Stimulated activated CD4-positive, alpha-beta T cell treated with anti-CD3 and anti-CD28 coated beads, Interleukin-1b, Interleukin-23, amount 100 ng/mL, for 1 hour (primary cell): ENCODE data around the gene ZBTB16.

Experiments used
- DNase-seq, 2 donors: peaks; one replicate each; pipeline ENCODE4 v3.0.0-alpha.2; 2020; ENCODE audit warnings: low read depth in 2 of 2

Gene ZBTB16

DNA sequence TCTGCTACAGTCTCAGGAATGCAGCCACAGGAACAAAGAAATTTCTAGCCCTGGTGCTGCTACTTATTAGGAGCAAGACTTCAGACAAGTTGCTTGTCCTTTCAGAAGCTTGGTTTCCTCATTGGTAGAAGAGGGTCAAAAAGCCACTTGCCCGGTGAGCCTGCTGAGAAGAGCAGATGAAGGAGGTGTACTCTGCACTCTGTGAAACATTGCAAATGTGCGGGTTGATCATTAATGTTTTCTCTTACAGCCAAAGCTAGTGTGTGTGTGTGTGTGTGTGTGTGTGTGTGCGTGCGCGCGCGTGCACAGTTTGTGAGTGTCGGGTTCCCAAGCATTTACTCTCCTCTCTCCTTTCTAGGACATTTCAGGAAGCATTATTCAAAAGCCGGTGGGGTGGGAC, 150.4 kb downstream of the ZBTB16 start:
- DNase-seq = no peak

DNA sequence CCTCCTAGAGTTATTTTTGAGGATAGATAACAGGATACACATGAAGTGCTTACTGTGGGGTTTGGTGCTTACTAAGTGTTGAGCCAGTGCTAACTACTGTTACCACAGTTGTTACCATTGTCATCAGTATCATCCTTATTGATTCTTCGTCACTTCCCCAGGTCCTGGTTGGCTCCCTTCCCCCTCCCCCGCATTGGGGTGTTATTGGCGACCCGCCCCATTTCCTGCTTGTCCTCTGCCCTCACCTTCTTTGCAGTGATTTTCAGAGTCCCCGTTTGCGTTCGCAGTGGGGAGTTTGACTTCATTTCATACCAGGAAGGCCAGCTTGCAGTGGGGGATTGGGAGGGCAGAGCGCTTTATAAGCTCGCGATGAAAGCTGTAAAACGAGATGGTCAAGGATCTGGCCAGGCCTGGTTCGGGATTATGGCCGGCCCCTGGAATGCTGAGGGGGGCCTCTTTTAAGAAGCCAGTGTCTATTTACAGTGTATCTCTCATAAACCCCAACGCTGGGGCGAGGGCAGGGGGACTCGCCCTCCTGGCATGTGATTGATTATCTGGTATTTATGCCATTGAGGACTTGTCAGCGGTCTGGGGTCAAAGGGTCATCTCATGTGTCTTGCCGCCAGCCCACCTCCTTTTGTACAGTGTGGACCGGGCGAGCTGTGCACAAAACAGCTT, 152.1 kb downstream of the ZBTB16 start:
- no peak for DNase-seq

DNA sequence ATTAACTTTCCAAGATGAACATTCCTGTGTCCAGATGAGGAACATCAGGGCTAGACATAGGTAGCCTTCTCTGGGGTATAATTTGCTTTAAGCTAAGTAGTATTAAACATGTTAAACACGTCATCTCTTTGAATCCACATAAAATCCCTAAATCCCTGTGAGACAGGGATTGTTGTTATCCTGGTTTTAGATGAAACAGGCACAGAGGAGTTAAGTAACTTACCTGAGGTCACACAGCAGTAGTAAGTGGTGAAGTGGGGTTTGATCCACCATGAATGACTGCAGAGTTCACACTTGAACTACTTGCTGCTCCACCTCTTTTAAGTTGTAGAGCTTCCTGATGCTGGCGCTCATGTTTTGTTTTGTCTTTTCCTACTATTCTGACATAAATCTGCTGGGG, 154.1 kb downstream of the ZBTB16 start:
- no peak for DNase-seq

DNA sequence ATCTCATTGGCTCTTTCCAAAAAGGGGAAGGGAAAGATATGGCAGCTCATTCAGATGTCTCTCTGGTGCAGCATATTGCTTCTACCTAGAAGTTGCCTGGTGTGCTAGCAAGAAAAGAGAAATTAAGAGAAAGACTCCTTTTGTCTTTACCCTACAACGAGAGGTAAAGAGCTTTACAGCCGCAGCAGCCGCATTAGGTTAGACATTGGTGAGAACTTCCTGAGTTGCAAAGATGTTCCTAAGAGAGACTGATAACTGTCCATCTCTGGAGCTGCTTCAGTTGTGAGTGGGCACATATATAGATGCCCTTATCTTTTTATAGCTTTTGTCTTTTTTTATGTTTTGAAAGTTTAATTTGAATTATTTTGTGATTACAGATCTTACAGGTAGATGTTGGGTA, 155.9 kb downstream of the ZBTB16 start:
- DNase-seq = no peak

DNA sequence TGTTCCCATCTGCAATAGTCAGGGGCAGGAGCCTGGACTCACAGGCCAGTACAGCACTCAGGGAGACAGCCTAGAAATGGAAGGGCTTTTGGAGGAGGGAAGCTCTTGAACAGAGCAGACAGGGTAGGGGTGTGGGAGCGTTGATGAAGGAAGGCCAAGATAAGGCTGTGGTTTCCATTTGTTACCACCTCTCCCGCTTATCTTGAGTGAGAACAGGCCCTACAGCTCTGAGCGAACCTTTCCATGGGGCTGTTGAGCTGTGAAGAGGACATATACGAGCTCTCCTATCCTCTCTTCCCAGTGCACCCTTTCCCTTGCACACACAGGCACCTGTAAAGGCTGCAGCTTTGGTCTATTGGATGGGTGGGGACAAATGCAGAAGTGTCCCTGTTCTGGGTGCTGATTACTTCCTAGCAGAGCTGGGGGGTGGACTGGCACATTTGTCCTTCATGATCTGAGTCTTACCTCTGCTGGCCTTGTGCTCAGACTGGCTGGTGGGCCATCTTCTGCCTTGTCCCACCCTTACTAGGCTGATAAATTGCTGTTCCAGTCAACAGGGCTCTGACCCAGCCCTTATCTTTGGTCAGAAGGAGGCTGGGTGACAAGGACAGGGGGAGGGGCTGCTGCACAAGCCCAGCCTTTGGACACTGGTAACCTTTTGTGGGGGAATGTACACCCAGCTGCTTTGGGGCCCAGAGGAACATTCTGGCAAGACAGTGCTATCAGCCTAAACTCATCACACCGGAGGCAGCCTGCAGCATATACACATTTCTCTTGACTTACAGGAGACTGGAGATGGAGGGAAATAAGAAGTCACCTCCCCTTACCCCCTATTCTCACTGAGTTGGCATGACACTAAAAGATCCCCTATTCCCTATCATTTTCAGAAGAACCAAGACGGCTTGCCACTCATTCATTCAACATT, 156.6 kb downstream of the ZBTB16 start:
- no peak for DNase-seq

DNA sequence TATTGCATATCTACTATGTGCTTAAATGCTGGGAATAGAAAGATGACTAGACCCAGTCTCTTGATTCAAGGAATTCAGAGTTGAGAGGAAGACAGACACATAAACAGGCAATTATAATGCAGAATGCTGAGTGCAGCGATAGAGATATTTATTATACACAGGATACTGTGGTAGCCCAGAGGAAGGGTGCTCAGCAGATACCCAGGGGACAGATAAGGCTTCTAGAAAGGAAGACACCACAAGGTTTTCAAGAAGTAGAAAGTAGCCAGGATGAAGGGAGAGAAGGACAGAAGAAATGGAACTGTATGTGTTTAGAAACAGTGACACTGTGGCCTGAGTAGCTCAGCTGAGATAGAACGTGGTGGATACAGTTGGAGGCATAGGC, 157.3 kb downstream of the ZBTB16 start:
- DNase-seq = no peak

DNA sequence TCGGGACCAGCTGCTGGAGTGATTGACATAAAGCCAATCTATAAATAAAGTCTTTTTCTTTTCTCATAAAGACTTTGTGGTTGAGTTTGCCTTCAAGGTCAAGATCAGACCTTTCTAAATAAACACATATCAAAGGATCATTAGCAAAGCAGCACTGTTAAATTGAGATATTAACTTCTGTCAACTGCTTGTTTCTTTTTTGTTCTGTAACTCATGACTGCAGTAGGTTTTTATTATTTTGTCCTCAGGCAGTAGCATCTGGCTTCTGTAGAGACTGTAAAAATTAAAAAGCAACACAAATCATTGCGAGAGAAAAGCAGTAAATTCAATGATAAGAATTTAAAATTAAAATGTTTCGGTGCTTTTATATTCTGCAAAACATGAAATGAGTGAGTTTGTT, 159.0 kb downstream of the ZBTB16 start:
- no peak for DNase-seq

DNA sequence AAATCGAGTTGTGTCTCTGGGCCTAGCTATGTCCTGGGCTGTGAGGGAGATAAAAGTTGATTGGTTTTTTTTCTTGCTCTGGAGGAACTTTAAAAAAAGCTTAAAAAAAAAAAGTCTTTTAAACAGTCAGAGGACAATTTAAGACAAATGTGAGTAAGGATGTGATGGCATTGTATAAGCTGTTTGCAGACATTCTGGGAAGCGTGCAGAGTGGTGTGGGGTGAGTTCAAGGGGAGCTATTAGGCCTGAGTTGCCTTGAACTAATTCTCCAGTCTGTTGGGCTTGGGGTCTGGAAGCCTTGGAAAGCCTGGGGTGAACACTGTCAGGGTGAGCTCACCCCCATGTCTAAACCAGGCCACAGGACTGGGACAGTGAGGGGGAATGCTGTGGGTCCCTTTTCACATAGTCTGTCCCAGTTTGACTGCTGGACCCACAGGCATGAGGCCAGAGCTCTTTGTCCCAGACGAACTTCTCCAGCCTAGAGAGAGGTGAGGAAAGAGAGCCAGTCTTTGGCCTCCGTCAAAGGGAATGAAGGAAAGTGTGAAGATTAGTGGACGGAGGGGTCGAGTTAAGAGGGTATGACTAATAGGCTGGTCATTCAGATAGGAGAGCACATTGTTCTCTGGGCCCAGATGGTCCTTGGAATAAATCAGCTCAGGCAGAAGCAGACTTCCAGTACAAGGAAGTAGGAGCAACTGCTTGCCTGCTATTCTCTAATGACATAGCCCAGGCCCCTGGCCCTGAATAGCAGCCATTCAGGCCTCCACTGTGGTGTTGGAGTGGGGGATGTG, 160.2 kb downstream of the ZBTB16 start:
- DNase-seq = no peak

DNA sequence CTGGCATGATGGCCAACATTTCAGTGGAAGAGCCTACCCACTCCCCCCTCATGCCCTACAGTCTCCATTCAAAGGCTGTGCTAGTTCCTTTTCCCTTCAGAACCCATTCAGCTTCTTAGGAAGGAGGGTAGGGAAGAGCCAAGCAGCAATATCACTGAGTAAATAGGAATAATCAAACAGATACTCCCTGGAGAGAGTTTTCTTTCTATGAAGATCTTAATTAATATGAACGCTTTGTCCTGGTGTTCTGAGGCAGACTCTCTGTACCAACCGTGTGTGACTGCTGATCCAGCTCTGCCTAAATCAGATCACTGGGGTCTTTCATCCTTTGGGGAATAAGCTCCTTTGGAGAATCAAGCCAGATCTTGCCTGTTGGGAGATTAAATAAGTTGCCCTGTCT, 161.5 kb downstream of the ZBTB16 start:
- no peak for DNase-seq

DNA sequence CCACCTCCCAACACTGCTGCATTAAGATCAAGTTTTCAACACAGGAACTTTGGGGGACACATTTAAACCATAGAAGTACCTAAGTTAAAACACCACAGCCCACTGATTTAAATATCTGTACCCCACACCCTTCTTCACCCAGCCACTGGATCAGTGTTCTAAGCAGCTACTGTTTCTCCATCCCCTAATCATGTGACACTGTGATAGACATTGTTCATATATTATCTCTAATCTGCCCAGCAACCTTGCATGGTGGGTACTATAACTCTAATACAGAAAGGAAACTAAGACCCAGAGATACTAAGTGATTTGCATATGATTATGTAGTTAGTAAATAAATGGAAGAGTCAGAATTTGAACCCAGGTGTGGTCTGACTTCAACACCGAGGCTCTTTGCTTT, 166.2 kb downstream of the ZBTB16 start:
- no peak for DNase-seq

DNA sequence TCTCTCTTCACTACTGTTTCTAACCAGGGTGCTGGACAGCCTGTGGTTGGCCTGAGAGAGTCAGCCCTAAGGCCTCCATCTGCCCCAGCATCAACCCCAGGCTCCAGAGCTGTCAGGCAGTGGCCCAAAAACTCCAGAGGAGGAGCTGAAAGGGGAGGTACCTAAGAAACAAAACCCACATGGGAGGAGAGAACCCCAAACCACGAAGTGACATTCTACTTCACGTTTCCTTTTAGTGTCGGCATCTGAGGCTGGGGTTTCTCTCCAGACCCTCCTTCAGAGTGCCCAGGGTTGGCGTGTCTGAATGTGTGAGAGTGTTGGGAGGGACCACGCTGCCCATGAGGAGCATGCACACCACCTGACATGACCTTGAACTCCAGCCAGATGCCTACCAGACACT, 166.8 kb downstream of the ZBTB16 start:
- no peak for DNase-seq

DNA sequence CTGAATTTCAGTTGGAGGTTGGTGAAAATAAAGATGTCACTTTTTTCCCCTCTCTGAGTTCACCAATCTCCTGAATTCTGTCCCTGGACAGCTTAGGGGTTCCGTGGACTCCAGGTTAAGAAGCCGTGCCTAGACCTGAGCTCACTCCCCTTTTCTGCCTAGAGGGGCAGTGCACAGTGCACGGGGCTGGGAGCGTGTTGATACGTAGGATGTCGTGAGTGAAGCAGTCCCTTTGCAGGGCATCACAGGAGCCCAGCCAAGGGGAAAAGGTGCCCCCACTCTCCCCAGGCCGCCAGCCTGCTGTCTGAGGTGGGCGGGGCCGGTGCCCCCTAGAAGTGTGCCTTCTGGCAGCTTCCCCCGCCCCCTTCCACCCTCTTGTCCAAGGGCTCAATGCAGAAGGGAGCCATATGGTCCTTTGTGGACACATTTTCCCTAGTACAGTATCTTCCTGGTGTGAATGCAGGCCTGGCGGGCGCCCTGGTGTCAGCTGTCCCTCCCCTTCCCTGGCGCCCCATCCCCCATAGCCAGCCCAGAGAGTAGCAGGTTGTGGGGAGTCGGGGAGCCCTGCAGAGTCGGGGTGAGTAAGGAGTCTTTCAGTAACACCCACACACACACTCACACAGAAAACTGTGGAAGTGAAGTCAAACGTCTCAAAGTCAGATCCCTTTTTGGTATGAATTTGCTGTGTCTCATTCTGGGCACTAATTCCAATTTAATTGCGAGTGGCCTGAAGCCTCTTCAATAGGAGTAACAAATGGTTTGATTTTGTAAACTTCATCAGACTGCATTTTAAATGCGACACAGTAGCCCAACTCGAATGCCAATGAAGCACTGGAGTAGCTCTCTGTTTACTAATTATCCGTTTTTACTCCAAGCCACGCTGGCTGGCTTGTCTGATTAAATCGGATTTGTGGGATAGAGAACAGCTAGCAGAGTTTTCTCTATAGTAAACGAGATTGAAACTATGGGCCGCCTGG, 169.2 kb downstream of the ZBTB16 start:
- DNase-seq = no peak

DNA sequence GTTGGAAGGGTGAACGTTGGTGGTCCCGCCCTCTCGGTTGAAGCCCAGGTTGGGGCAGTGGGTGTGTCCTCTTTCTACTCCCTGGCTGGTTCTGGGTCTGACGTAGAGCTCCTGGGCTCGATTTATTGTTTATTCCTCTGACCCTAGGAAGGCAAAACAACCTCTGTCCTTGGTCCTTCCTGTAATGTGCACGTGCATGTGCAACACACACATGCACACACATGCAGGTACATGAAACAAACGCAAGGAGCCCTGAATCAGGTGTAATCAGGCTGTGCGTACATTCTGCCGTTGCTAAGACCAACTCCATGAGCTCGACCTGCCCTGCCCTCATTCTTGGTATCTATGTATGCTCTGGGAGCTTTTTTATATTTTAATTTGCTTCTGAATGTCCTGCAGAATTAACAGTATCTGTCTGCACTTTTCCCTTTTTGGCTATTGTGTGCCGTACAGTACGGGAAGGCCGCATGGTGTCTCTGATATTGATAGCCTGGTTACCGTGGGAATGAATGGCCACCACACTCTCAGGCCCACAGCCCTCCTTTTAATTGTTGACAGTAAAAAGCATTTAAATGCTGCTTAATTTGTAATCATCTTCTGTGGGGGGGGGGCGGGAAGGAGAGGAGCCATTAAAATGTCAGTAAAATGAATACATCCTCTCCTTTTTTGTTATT, 170.7 kb downstream of the ZBTB16 start:
- DNase-seq = no peak

DNA sequence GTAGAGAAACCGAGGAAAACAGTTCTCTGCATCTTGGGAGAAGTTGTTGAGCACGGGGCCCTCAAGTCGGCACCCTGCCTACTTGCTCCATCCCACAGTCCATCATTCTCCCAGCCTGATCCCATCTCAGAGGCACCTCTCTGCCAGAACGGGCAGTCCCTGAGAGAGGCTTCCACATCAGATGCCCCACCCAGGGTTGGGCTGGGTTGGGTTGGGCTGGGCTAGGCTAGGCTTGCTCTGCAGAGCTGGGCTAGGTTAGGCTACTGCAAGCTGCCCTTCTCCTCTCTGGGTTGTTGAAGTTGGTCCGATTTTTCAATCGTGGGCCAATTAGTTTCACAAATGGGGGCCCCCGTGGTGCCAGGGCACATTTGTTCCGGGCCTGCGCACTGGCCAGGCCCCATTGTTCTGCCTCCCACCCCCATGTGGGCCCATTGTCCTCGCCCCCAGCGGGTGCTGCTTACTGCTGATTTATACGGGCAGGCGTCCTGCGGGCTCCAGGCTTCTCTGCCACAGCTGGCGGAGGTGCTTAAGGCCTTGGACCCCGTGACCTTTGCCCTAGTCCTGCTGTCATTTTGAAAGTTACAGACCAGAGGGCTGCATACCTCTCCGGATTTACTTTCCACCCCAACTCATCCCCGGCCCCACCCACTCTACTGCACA, 173.0 kb downstream of the ZBTB16 start:
- no peak for DNase-seq

DNA sequence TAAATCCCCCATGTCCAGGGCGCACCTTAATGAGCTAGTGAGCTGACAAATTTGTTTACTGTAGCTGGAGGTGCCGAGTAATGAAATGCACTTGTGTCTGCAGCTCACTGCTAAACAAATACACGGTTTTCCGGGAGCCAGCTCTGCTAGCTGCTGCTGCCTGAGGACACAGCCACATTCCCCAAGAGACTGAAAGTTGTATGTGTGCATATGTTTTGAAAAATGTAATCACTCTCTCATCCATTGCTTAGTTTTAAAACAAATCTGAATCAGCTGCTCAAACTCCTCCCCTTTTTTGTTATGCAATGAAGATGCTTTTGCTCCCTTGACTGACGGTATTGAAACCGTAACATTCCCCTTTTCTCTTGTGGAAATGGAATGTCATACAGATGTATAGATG, 174.2 kb downstream of the ZBTB16 start:
- no peak for DNase-seq

DNA sequence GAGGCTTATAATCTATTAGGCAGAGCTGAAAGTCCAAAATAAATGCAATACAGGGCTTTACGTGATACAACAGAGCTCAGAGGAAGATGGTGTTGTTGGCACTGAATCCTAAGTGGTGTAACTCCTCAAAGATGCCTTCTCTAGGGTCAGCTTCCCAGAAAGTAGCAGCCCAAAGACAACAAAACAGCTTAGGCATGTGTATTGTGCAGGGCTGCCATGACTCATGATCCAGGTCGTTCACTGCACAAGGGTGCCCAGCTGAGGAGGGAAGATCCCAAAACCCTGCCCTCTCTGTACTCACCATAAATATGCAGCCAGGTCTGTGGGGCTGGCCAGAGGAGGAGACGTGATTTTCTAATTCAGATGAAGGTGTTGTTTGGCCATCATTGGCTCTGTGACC, 177.3 kb downstream of the ZBTB16 start:
- no peak for DNase-seq

DNA sequence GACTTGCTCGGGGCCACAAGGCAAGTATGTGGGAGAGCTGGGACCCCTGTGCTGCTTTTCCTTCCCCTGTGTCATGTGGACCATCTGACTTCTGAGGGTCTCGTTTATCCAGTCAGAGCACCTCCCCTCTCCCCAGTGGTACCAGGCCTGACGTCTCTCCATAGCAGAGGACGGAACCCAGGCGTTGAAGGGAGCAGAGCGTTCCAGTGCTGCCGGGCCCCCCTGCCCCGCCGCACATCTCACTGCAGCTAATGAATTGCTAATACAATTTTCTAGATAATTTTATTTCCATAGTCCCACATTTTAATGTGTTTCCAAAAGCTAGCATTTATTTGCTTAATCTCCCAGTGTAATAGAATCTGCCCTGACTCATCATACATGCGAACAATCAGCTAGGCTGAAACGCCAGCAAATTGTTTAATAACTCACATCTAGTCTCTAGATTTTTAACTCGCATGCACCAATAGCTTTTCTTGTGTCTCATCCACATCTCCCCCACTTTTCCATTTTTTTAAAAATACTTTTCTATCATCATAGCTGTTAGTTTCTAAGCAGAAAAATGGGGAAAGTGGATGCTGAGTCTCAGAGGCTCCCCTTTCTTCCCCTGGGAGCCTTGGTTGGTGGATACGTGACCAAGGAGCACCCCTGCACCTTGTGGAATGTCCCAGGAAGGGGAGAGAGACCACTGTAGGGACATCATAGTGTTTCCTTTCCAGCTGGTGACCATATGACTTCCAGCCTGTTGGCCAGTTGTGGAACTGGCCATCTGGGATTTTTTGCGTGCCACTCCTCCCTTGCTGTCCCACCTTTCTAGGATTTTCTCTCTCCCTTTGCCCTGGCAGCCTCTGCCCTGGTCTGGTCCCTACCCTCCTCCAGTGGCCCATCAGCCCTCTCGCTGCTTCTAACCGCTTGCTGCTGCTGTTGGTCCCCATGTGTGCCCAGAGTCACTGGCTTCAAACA, 178.1 kb downstream of the ZBTB16 start:
- DNase-seq = no peak

DNA sequence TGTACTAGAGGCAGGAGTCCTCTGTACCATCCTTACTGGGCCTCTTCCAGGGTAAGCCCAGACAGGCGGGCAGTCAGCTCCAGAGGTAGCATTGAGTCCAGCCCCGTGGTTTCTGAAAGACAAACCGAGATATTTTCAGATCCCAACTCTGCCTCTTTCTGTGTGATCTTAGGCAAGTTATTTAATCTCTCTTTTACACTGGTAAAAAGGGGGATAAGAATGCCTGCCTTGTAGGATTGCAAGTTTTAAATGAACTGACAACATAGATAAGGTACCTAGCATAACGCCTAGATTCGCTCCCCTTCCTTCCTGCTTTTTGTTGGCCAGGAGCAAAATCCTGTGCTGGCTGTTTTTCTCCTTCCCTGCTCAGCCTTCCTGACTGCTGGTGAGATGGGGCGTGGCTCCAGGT, 180.2 kb downstream of the ZBTB16 start:
- DNase-seq = no peak

DNA sequence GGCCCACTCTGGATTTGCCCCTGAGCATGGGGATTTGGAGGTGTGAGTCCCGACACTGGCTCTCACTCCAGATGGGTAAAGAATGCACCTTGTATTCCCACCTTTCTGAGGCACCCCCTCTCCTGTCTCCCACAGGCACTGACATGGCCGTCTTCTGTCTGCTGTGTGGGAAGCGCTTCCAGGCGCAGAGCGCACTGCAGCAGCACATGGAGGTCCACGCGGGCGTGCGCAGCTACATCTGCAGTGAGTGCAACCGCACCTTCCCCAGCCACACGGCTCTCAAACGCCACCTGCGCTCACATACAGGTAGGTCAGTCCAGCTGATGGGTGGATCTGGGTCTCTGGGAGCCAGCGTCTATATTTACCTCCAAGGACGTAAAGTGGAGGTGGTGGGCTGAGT, 182.5 kb downstream of the ZBTB16 start:
- DNase-seq = no peak
